ENCODE measurements around the gene EIPR1.

The EIPR1 gene

DNA sequence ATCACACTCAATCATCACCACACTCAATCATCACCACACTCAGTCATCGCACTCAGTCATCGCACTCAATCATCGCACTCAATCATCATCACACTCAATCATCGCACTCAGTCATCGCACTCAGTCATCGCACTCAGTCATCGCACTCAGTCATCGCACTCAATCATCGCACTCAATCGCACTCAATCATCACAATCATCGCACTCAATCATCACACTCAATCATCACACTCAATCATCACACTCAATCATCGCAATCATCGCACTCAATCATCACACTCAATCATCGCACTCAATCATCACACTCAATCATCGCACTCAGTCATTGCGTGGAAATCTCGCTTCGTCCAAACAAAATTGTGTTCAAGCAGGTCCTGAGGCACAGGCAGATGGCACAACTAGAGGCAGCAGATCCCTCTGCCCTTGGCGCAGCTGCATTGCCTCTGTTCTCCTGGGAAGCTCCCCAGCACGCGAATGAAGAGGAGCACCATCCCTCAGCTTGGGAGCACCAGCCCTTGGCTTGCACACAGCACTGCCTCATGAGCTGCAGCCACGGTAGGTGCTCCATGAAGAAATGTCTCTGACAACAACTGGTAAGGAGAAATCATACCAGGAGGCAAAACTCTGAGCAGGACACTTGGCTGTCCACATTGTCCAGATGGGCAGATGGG is 108.1 kb downstream of the EIPR1 start:
- no peak overlapping the region for H3K27ac ChIP-seq
- TF ChIP-seq, protein P1, sequence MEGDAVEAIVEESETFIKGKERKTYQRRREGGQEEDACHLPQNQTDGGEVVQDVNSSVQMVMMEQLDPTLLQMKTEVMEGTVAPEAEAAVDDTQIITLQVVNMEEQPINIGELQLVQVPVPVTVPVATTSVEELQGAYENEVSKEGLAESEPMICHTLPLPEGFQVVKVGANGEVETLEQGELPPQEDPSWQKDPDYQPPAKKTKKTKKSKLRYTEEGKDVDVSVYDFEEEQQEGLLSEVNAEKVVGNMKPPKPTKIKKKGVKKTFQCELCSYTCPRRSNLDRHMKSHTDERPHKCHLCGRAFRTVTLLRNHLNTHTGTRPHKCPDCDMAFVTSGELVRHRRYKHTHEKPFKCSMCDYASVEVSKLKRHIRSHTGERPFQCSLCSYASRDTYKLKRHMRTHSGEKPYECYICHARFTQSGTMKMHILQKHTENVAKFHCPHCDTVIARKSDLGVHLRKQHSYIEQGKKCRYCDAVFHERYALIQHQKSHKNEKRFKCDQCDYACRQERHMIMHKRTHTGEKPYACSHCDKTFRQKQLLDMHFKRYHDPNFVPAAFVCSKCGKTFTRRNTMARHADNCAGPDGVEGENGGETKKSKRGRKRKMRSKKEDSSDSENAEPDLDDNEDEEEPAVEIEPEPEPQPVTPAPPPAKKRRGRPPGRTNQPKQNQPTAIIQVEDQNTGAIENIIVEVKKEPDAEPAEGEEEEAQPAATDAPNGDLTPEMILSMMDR (conservative IDR thresholded peaks at IDR 0.05): no peak

DNA sequence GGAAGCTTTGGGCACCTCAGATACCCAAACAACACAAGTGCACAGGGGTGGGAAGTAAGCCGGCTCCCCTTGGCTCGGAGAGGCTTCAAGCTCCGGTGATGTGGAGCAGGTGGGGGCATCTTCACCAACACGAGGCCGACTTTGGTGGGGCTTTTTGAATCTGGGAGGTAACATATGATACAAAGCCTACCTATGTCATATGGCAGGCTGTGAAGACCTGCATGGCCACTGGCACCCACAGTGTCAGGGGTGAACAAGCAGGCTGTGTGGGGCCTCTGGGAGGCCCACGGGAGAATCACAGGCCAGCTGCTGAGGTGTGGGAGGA is 109.0 kb downstream of the EIPR1 start:
- TF ChIP-seq, protein P1 (conservative IDR thresholded peaks at IDR 0.05): no peak
- no peak overlapping the region for H3K27ac ChIP-seq

DNA sequence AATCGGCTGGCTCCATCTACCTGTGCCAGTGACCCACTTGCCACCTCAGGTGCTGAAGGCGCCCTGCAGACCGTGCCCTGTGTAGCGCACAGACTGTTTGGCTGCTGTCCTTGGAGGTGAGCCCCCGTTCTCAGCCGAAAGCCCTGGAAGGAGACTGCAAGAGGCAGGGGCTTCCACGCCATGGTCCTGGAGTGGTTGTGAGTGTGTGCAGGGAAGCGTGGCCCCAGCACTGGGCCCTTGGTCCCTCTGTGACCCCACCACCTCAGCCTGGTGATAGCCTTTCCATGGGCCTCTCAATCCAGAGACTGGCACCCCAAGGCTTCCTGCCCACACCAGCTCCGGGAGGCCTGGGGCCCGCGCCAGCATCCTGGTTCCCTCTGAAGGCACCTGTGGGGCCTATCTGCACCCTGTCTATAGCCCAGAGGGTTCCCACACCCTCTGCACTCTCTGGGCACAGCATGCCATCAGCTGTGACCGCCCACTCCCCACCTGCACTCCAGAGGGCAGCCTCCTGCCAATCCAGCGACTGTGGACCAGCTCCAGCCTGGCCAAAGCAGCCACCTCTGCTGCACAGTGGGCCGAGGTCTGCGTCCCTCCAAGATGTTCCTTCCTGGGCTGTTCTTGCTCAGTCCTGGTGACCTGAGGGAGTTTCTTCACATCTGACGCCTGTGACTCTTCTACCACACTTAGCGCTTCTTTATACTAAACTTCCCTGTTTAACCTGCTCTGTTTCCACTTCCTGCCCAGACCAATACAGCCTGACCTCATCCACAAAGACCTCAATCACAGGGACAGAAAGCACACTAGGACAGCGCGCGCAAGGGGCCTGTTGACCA is 109.5 kb downstream of the EIPR1 start:
- TF ChIP-seq, protein P1 (conservative IDR thresholded peaks at IDR 0.05): no peak
- H3K27ac ChIP-seq: no peak overlapping the region

DNA sequence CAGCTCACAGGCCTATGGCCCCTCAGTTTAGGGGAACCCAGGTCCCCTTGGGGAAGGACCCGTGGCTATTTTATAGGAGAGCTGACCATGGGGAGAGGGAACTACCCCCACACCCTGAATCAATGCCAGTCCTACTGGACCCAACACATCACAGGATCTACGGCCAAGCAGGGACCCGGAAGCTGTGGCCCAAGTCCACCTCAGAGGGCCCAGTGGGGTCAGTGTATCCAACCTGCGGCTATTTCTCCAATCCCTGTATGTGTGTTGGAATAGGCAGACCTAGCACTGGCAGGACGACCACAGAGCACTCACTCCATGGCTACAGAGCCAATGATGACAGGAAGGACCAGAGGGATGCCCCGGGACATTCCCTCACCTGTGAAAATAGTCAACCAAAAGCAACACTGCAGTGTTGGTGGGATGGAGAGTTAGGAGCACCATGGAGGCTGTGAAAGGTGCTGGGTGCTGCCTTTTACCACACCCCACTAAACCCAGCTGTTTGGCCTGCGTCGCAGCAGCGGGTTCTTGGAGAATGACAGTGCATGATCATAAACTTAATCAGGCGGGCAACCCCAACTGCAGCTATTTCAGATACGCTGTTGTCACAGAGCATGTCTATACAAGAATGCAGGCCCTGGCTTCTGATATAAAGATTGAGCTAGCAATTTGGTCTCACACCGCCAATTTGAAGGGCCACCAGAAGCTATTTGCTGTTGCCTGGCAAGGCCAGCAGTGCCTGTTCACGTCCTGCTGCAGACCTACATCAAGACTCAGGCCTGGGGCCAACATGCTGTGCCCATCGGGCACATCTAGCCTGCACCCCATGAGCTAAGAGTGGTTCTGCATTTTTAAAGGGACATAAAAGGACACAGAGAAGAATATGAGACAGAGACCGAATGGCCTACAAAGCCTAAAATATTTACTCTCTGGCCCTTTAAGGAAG is 110.4 kb downstream of the EIPR1 start:
- TF ChIP-seq, protein P1 (conservative IDR thresholded peaks at IDR 0.05): no peak
- H3K27ac ChIP-seq: no peak overlapping the region

DNA sequence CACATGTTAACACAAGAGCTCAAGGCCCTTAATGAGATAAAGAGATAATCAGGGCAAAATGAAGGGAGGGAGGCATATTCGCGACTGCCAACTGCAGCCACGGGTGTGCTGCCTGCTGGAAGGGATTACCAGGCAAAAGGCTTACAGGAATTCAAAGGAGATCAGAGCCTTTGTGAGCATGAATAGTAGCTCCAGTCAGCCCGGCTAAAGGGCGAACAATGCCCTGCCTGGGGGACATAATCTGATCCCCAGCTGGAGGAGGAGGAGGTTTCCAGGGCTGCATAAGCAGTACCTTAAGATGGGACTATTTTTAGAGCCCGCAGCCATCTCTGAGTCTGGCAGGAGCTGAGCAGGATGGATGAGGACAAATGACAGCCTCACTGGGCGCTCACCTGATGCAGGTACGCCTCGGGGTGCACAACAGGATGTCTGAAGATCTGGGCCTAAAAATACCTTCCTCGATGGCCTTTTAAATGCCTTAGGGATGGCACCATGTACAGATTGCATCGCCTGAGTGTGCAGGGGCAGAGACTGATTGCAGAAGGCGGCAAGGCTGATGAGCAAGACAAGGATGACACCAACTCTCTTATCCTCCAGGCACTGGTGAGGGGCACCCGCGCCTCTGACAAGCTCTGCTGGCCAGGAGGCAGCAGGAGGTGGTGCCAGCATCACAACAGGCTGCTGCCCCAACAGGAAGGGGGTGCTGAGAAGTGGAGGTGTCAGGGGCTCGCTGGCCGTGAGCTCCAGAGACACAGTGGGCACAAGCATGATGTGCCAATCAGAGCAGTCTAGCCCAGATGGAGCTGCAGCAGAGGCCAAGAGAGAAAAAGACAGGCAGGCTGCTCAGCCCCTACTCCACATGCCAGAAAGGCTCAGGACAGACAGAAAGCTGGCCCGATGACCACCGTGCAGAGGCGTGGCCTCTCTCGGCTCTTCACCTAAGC is 111.4 kb downstream of the EIPR1 start:
- H3K27ac ChIP-seq: no peak overlapping the region
- TF ChIP-seq, protein P1 (conservative IDR thresholded peaks at IDR 0.05): no peak

DNA sequence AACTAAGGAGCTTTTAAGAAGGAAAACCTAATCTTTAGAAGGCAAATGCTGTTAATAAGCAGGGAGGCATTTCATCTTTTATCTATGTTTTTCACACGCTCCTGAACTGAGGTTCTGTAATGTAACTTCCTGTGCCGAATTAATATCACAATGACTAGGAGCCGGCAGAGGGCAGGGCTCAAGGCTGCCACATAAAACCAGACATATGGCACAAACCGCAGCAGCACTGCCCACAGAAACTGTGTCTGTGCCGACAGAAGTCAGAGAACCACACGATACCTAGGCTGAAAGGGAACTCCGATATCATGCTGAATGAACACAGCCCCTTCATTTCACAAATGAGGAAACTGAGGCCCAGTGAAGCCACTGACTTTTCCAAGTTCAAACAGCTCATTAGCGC is 112.1 kb downstream of the EIPR1 start:
- TF ChIP-seq, protein P1 (conservative IDR thresholded peaks at IDR 0.05): no peak

More for the DNA sequence above, 112.1 kb downstream of the EIPR1 start:
- no peak overlapping the region for H3K27ac ChIP-seq
